GM18526 (cell line): ENCODE data around the gene TRIM62.

ENCODE experiments used
- POLR2A ChIP-seq: IDR thresholded peaks from 3 replicates; pipeline ENCODE4 v1.6.1; 2011; ENCODE audit not compliant: insufficient read length; ENCODE audit errors: extremely low read depth

Gene TRIM62

DNA sequence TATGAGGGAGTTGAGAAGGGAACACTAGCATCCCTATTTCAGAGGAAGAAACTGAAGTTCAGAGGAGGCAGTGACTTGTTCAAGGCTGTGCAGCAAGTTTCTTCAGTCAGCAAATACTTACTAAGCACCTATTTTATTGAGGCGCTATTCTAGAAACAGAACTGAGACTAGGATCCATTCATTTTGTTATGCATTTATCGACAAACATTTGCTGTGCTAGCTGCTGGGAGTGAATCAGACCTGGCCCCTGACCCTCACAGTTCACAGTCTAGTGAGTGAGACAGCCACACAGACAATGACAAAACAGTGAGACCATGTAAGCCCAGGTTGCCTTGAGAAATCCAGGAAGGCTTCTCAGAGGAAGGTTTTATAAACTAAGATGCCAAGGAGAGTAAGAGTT is 28.2 kb downstream of the TRIM62 start:
- no peak for TF ChIP-seq POLR2A

DNA sequence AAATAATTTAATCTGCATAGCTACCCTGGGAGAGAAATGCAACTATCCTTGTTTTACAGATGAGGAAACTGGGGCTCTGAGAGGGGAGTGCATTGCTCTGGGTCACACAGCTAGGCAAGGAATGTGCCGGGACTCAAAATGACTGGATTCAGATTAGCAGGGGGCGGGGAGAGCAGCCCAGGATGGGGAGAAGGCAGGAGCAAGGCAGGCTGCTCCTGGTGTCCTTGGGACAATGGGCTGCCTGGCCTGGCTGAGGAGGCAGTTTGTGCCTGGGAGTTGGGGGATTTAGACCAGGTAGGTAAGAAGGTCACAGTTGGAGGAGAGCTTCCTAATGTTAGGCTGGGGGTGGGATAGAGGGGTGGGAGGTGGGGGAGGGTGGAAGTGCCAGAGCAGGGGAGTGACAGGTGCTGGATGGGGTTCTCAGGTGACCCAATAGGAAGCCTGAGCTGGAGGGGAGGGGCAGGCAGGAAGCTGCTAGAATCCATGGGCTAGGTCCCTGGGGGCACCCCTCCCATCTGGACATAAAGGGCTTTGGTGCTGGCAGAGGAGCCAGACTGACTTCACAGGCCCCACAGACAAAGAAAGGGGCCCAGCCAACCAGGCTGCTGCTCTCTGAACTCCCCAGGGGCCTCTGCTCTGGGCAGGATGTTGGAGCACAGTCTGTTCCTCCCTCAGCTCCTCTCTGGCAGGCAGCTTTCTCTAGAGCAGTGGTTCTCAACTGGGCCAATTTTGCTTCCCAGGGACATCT is 29.0 kb downstream of the TRIM62 start:
- no peak for TF ChIP-seq POLR2A

DNA sequence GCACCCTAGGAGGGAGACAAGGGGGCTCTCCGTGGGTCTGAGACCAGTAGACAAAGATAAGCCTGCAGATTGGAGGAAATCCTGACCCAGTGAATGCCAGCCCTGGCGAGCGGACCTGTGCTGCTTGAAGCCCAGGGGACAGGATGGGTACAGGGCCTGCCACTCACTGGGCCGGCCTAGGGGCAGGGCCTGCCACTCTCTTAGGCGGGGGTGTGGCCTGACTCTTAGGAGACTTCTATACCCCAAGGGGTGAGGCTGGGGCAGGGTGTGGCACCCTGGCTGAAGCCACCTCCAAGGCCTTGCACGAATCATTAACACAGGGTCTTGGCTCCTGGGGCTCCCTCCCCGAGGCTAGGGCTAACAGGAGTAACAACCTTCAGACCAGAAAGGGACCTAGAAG is 30.7 kb downstream of the TRIM62 start:
- TF ChIP-seq POLR2A: no peak

DNA sequence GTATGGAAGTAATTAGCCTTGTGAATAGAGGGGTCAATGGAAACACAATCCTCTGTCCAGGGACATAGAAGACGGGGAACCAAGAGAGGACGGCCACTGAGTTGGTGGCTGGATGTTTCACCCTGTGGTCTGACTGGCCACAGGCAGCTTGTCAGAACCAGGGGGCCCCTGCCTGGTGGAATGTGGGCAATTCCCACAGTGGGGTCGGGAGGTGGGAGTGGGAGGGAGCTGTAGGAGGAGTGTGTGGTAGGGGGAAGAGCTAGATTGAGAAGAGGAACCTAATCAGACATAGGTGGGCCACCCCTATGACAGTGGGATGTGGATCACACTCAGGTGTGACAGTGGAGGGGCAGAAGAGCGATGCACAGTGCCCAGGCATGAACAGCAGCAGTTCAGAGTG is 31.3 kb downstream of the TRIM62 start:
- TF ChIP-seq POLR2A: no peak

DNA sequence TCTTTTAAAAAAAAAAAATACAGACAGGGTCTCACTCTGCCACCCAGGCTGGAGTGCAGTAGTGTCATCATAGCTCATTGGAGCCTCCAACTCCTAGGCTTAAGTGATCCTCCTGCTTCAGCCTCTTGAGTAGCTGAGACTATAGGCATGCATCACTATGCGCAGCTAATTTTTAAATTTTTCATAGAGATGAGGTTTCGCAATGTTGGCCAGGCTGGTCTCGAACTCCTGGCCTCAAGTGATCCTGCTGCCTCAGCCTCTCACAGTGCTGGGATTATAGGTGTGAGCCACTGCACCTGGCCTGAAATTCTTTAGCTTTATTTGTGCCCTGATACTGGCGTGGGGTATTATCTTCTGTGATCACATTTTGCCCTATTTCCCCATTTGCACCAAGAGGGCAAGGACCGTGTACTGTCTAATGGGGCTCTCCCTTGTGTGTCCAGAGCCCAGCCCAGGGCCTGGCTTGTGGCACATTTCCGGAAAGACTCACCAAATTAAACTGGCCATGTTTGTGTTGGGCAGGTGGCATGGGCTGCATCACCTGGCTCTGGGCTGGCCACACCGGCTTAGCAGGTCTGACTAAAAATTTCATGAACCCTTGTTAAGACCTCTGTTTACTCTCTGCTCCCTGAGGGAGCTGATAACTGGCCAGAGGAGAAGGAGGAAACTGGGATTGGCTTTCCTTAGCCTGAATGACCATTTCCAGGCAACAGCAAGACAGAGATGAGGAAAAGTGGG is 32.2 kb downstream of the TRIM62 start:
- TF ChIP-seq POLR2A: no peak

DNA sequence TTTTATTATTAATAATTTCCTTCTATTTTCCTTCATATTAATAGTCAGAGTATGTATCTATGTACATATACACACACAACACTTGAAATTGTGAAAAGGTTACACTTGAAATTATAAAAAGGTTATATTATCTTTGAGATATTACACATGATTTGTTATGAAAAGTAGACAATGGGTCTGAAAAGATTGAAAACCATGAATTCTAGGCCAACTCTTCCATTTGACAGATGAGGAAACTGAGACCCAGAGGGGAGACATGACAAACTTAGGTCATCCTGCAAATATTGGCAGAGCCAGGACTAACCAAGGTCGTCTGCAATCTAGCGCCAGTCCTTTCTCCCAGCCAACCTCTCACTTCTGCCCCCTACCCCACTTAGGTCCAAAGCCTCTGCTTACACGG is 33.2 kb downstream of the TRIM62 start:
- TF ChIP-seq POLR2A: no peak

DNA sequence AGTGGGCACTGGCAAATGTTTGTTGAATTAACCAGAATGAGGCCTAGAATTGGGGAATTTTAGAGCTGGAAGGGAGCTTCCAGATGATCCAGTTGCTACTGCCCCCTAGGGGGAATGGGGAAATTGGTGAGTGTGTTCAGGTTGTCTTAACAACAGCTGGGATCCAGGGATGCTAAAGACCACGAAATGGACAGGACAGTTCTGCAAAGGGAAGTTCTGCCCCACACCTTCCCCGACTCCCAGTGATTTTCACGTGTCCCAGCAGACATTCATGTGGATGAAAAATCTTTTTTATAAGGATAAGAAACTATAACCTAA is 33.9 kb downstream of the TRIM62 start:
- TF ChIP-seq POLR2A: no peak

DNA sequence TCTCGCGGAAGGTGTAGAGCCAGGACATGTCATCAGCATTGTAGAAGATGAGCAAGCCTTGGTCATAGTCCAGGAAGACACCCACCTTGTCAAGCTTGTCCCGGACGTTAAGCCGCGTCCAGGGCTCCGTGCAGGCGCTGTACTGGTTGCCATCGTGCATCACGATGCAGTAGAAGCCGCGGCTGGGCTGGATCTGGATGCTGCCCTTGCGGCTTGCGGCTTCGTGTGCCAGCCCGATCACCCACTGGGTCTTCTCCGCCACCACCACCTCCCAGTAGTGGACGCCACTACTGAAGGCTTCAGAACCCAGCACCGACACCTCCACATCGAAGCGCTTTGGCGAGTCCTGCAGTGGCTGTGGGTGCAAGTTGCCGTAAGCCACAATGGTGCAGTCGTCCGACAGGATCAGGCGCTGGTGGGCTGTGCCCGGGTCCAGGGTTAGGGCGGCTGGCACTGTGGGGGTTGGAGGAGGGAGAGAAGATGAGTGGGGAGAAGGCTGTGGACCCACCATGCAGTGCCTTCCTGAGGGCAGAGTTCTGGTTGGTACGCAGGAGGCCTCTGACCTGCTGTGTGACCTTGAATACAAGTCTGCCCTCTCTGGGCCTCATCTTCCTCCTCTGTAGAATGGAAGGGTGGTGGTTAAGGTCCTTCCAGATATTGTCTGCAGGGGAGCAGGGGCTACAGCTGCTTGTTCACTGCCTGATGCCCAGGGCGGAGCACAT is 34.4 kb downstream of the TRIM62 start:
- no peak for TF ChIP-seq POLR2A

DNA sequence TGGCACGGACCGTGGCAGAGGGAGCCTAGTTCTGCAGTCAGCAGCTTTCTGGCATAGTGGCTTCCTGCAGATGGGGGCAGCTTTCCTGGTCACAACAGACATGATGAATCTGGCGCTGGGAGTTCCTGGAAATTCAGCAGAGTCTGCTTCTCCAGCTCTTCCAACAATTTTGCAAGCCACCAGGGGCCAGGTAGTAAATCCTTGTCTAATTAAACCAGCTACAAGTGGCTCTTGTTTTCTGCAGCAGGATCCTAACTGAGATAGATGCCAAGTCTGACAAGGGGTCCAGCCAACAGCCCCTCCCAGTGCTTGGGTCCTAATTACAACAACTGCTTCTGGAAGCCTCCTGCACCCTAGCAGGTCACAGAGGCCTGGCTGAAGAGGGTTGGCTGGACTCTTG is 35.8 kb downstream of the TRIM62 start:
- TF ChIP-seq POLR2A: no peak

DNA sequence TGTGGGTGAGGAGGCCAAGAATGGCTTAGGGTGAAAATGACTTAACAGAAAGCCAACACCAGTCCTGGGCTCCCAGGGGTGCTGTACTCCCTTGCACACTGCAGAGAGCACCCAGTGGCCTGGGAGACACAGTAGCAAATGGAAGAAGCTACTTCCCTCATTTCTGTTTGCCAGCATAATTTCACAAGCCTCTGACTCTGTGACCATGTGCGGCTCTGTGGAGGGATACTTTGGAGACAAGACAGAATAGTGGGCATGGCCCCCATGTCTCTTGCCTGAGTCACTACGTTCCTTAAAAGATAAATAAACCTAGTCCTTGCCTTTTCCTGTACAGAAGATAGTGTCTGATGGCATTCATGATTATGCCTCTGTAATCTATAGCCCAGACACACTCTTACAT is 38.1 kb downstream of the TRIM62 start:
- no peak for TF ChIP-seq POLR2A

DNA sequence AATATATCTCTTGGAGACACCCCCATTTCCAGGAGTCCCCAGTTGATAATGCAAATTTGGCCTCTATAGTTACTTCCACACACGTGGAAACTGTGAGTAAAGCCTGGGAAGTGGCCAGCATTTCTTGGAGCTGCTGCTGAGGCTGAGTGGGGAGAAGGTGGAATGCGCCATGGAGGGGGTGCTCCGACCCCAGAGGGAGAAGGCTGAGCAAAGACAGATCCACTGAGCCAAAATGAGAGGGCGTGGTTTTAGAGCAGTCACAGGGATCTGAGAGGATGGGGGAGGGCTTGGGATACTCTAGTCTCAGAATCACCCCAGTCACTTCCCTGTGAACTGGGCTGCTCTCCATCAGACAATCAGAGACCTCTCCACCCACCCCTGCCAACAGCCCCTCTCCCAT is 38.7 kb downstream of the TRIM62 start:
- no peak for TF ChIP-seq POLR2A

DNA sequence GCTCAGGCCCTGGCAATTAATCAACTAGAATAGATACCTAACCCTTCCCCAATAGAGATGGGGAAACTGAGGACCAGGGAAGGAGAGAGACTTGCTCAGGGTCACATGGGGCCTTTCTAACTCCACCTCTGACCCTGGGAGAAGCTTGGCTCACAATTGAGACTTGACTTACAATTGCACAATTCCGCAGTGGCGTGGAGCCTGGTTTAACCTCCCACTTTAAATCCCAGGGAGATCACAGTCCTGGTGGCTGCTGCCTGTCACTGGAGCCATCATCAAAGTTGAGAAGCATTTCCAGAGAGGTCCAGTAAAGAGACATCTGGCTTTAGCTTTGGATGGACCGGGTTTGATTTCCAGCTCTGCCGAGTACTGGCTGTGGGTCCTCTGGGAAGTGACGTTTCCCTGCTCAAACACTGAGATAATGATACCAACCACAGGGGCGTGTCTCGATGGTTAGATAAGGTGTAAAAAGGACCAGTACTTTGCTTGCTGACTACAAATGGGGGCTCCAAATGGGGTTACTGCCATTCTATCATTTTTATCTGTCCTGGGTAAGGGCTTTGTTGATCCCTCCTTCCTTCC is 39.3 kb downstream of the TRIM62 start:
- no peak for TF ChIP-seq POLR2A

DNA sequence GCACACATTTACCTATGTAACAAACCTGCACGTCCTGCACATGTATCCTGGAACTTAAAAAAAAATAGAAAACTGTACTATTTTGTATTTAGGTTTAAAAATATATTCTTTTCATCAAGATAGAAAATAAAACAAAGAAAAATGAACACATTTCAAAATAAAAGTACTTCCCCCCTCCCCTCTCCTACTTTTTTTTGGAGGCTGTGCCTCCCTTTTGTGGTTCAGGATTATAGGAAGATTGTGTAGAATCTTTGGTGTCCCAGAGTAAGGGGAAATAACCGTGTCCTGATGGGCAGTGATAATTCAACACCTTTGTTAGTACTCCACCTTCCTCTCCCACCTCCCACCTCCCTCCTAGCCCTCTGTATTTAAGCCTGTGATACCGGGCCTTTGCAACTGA is 40.1 kb downstream of the TRIM62 start:
- no peak for TF ChIP-seq POLR2A

DNA sequence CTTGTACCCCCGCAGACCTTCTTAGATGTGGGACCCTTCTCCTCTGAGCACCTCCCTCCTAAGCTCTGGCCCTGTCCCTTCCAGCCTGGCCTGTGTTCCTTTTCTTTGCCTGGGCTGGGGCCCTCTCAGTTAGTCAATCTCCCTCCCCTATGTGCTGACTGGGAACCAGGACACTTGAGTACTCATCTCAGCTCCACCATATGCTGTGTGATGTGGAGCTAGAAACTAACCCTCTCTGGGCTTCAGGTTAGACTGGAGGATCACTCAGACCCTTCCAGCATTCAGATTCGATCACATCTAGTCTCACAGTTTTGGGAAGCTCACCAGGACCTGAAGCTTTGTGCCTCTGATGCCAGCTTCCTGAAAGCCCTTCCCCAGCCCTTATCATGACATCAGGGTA is 40.6 kb downstream of the TRIM62 start:
- no peak for TF ChIP-seq POLR2A

DNA sequence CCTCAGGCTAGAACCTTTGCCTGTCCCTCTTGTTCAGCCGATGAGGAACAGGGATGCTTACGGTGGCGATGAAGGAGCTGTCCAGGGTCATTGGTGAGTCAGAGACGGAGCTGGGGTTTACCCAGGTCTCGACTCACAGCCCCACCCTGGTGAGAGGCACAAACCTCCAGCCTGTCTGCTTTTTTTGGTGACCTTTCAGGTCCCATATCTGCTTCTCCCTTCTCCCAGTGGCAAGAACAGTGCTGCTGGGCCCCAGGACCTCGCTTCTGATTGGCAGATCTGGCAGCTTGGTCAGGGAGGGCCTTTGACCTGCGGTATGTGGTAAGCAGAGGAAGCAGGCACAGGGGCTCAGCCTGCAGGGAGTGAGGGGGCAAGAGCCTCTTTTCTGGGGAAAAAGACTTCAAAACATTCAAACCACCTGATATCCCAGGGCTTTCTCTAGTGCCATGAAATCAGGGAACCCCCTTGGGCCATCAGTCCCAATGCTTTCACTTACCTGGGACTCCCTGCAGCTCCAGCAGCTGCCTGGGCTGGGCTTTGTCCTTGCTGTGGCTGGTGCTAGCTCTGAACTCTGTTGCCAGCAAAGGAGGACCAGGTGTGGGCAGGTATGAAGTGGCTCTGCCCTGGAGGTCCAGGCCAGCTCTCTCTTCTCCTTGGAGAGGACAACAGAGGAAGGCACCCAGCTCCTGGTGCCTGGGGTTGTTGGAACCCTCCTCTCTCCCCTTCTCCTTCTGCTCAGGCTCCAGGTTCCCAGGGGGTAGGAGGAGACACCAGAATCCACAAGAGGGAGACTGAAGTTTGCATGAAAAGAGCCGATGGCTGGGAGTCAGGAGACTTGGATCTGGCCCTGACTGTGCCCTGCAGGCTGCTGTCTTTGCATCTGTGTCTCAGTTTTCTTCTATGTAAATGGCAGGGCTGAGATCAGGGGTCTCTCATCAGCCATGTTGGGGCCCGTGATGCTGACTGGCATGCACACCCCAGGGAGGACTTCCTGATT is 41.4 kb downstream of the TRIM62 start:
- no peak for TF ChIP-seq POLR2A

DNA sequence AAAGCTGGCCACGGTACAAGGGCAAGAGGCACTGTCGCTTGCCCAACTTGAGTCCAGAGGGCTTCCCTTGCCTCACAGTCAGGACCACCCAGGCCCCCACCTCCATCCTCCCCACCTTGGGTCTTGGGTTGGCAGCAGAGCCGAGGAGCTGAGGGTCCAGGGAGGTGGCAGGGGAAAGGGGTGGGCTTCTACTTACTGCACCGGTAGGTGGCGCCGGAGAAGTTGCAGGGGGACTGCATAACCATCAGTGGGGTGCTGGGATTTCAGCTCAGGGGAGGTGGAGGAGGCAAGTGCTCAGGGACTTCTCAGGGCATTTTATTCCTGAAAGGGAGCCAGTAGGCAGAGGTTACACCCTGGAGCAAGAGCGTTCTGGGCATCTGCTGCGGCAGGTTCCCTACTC is 44.0 kb downstream of the TRIM62 start:
- no peak for TF ChIP-seq POLR2A
